A673 (cell line): ENCODE results near the gene UTS2R. TPM values are rescaled to one million over a fixed set of nuclear protein-coding genes. Genes with fewer than 3 reads are reported as not detected.
"Not testable (repeated sequence)": the region's sequence is repeated elsewhere in the genome, so short reads cannot be mapped to it uniquely, and the experiment has no call there.

ENCODE experiments used
- BruUV-seq: library from RNA; stranded (reverse); fragments of 400-500 nt; replicated peaks from 2 replicates; lab custom pipeline; 2021; lab: Mats Ljungman, UMichigan
- CTCF ChIA-PET: fragments of 300-600 bp; sonication (Branson Sonifier 250); formaldehyde crosslinking; loops from one replicate; lab custom pipeline; 2022; ENCODE audit warnings: antibody characterized with exemption; lab: Charles Lee
- POLR2A ChIA-PET: fragments of 300-600 bp; sonication (Branson Sonifier 250); formaldehyde crosslinking; loops from one replicate; lab custom pipeline; 2022; ENCODE audit warnings: antibody characterized with exemption; ENCODE audit not compliant: low non-redundant PET; lab: Charles Lee
- DNase-seq: peaks from one replicate; pipeline ENCODE4 v3.0.0-alpha.2; 2015; ENCODE audit warnings: low spot score
- H3K27ac ChIP-seq: fragments of 200-600 bp; sonication (generic); 2 replicates; pipeline ENCODE4 v1.5.1; 2016; ENCODE audit warnings: mixed run types, low read depth, mild to moderate bottlenecking, mixed read lengths, antibody characterized with exemption, low read length; ENCODE audit not compliant: poor library complexity, severe bottlenecking
- H3K27me3 ChIP-seq: fragments of 200-600 bp; sonication (generic); replicated peaks from 2 replicates; pipeline ENCODE4 v1.6.1; 2017; ENCODE audit warnings: mixed run types, low read depth, mild to moderate bottlenecking, mixed read lengths, antibody characterized with exemption, low read length; ENCODE audit not compliant: insufficient read depth, poor library complexity
- H3K36me3 ChIP-seq: fragments of 200-600 bp; sonication (generic); 2 replicates; pipeline ENCODE4 v1.6.1; 2016; ENCODE audit warnings: mixed run types, mild to moderate bottlenecking, mixed read lengths, antibody characterized with exemption, low read length; ENCODE audit not compliant: insufficient read depth, poor library complexity, severe bottlenecking
- H3K4me1 ChIP-seq: fragments of 200-600 bp; sonication (generic); 2 replicates; pipeline ENCODE4 v1.6.1; 2017; ENCODE audit warnings: mixed run types, mild to moderate bottlenecking, mixed read lengths, antibody characterized with exemption, low read length; ENCODE audit not compliant: insufficient read depth, poor library complexity, severe bottlenecking
- H3K4me3 ChIP-seq: fragments of 200-600 bp; sonication (generic); 2 replicates; pipeline ENCODE4 v1.5.1; 2016; ENCODE audit warnings: low read depth, mixed run types, mild to moderate bottlenecking, mixed read lengths, low read length; ENCODE audit not compliant: poor library complexity, severe bottlenecking
- H3K9me3 ChIP-seq: fragments of 200-600 bp; sonication (generic); 2 replicates; pipeline ENCODE4 v1.6.1; 2016; ENCODE audit warnings: mixed run types, low read depth, mild to moderate bottlenecking, mixed read lengths, antibody characterized with exemption, low read length; ENCODE audit not compliant: poor library complexity, severe bottlenecking
- EZH2 ChIP-seq: fragments of 200-600 bp; sonication (generic); IDR thresholded peaks from 2 replicates; pipeline ENCODE4 v1.6.1; 2017; ENCODE audit warnings: borderline replicate concordance, low read depth, mild to moderate bottlenecking, mixed read lengths, antibody characterized with exemption, low read length; ENCODE audit not compliant: poor library complexity, severe bottlenecking
- intact Hi-C: fragments of 100-400 bp; cut with micrococcal nuclease; formaldehyde crosslinking; loops from one replicate; pipeline ENCODE4 v1.10.0; 2022; ENCODE audit not compliant: unreplicated experiment
- total RNA-seq: library from RNA; stranded (reverse); gene quantifications from 2 replicates; pipeline ENCODE4 v1.2.3, GENCODE V29; 2021
- TF ChIP-seq, protein P1 (sequence below): fragments of 300-800, 200-600 bp; sonication (generic); conservative IDR thresholded peaks from 2 replicates; pipeline ENCODE4 v1.5.1; 2017; ENCODE audit warnings: low read depth, mild to moderate bottlenecking, antibody characterized with exemption, low read length, moderate library complexity, mixed read lengths

Gene UTS2R
- total RNA-seq, 1 experiment from 2014 or later = 0.58 TPM

DNA sequence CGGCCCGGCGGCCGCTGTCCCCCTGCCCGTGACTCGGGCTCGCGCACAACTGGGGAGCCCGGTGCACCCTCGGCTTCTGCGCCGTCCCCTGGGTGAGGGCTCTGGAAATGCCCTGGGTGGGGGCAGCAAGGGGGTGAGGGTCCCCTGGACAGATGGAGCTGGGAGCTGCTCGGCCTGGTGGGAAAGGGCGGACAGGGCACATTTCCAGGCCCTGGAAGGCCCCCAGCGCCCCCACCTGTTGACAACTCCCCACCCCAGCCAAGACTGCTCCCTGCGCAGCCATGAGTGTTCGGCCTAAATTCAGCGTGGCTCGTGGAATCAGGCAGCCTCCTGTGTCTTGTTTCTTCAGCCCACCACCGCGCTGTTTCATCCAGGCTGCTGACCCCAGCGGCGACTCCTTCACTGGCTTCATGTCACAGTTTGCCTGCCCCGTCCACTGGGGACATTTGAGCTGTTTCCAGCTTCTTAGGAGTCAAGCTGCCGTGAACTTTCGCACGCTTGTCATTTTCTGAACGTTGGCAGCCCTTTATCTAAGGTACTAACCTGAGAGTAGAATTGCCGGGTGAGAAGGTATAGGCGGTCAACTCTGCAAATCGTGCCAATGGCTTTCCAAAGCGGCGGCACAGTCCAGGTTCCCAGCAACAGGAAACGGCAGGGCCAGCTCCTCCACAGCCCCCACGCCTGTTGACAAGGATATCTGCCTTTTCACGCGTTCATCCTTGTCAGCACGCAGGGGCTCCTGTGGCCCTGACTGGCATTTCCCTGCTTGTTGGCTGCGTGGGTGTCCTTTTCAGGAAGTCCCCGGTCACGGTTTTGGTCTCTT is 895 bp downstream of the UTS2R start:
- POLR2A ChIA-PET = no interaction called here

DNA sequence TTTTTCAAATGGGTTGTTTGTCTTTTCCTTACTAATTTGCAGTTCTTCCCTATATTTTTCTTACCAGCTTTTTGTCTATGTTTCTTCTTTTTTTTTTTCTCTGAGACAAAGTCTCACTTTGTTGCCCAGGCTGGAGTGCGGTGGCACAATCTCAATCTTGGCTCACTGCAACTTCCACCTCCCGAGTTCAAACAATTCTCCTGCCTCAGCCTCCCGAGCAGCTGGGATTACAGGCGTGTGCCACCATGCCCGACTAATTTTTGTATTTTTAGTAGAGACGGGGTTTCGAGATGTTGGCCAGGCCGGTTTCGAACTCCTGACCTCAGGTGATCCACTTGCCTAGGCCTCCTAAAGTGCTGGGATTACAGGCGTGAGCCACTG is 1.5 kb downstream of the UTS2R start:
- CTCF ChIA-PET, H3K27me3 ChIP-seq, H3K4me3 ChIP-seq, BruUV-seq, H3K36me3 ChIP-seq, intact Hi-C loops, POLR2A ChIA-PET, DNase-seq, H3K4me1 ChIP-seq, H3K9me3 ChIP-seq: not testable (repeated sequence)
- H3K27ac ChIP-seq = peak overlapping the region; percentile 37

More for the DNA sequence above, 895 bp downstream of the UTS2R start:
- H3K36me3 ChIP-seq = no peaks in the 10 kb centered on the region
- H3K4me3 ChIP-seq = peak overlapping the region; percentile 44
- intact Hi-C loops = no loop called here
- H3K4me1 ChIP-seq = peaks cover 12% of the 10 kb centered on the region
- CTCF ChIA-PET = no interaction called here
- peak overlapping the region; percentile 37 for H3K27ac ChIP-seq
- BruUV-seq = no TSS peak
- H3K9me3 ChIP-seq = no peaks in the 10 kb centered on the region
- DNase-seq = peak; percentile 62
- H3K27me3 ChIP-seq = peaks cover 4% of the 10 kb centered on the region
- TF ChIP-seq, protein P1, sequence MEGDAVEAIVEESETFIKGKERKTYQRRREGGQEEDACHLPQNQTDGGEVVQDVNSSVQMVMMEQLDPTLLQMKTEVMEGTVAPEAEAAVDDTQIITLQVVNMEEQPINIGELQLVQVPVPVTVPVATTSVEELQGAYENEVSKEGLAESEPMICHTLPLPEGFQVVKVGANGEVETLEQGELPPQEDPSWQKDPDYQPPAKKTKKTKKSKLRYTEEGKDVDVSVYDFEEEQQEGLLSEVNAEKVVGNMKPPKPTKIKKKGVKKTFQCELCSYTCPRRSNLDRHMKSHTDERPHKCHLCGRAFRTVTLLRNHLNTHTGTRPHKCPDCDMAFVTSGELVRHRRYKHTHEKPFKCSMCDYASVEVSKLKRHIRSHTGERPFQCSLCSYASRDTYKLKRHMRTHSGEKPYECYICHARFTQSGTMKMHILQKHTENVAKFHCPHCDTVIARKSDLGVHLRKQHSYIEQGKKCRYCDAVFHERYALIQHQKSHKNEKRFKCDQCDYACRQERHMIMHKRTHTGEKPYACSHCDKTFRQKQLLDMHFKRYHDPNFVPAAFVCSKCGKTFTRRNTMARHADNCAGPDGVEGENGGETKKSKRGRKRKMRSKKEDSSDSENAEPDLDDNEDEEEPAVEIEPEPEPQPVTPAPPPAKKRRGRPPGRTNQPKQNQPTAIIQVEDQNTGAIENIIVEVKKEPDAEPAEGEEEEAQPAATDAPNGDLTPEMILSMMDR = no peak
- TF ChIP-seq EZH2 = no peak

DNA sequence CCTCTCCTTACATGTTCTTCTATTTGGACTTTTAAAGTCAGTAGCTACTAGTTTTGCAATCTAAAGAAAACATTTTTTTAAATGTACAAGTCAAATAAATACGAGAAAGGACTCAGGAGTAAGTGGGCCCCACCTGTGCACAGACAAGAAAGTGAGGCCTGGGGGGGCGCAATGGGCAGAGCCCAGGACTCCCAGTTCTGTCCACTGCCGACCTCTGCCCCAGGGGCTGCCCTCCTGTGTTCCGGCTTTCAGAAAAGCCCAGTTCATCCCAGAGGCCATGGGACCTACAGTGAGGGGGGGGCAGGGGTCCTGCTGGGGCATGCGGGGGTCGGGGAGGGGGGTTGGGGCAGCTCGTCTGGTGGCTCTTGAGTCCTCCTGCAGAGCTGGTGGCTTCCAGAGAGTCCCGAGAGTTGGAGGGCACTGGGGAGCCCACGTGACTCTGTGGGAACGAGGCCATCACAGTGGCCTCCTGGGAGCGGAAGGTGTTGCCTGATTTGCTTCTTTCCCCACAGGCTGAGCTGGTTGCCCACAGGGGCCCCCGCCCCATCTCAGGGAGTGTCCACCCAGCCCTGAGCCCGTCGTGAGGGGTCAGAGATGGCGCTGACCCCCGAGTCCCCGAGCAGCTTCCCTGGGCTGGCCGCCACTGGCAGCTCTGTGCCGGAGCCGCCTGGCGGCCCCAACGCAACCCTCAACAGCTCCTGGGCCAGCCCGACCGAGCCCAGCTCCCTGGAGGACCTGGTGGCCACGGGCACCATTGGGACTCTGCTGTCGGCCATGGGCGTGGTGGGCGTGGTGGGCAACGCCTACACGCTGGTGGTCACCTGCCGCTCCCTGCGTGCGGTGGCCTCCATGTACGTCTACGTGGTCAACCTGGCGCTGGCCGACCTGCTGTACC is 2.4 kb downstream of the UTS2R start:
- Histone ChIP-seq H3K27ac (peak overlapping the region; percentile 37), H3K4me3 (no peak overlapping the region), H3K36me3 (no peaks in the 10 kb centered on the region), H3K4me1 (peaks cover 10% of the 10 kb centered on the region), H3K9me3 (no peaks in the 10 kb centered on the region), H3K27me3 (peaks cover 4% of the 10 kb centered on the region)
- BruUV-seq = no TSS peak
- ChIA-PET POLR2A (no interaction called here), CTCF (no interaction called here)
- TF ChIP-seq, protein P1 = no peak
- TF ChIP-seq EZH2 = no peak
- DNase-seq = no peak
- intact Hi-C loops = no loop called here
